KBM-7 (cell line): ENCODE results near the gene SCGB1A1.

ENCODE experiments used
- DNase-seq: peaks from one replicate; pipeline ENCODE4 v3.0.0-alpha.2; 2015
- in situ Hi-C: fragments of 300-500 bp; cut with MboI; formaldehyde crosslinking; loops from 2 replicates; pipeline ENCODE4 v1.14.3; 2020; ENCODE audit warnings: low sequenced_read_pairs, low pct_unique_long_range_greater_than_20kb, mixed read lengths

The SCGB1A1 gene

DNA sequence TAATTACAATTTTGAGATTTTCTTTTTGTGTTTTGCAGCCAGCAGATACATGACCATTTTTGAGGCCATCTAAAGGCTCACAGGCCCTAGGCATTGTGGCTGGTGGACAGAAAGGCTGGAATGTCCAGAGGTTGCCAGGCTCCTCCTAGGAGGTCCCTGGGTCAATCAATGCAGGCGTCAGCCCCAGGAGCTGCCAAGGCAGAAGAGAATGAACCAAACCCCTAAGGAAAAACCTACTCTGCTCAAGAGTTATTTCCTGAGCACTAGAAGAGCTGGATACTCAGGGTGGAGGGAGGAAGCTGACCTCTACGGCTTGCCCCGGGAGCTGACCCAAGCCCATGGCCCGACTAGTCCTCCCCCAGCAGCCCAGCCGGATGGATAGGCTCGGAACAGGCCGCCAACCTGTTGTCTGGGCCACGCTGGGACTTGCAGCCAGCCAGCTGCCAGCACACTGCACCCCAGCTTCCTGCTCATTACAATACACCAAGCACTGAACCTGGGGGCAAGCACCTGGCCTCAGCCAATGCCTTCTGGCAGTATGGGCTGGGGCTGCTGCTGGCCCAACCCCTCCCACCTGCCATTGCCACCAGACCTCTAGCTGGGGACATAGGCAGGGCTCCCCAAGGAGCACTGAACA is 5.7 kb upstream of the SCGB1A1 start:
- DNase-seq, result no peak
- in situ Hi-C loops, result no loop called here

GRCh38 chr11:62416596-62416995 is 2.2 kb upstream of the SCGB1A1 start:
- in situ Hi-C loops, result no loop called here
- no peak for DNase-seq

- DNase-seq, result no peak
- in situ Hi-C loops, result no loop called here
Observed at GRCh38 chr11:62418136-62418535, 697 bp upstream of the SCGB1A1 start.

GRCh38 chr11:62419314-62419929 is 589 bp downstream of the SCGB1A1 start:
- in situ Hi-C loops, result no loop called here
- DNase-seq, result no peak

- no peak for DNase-seq
- in situ Hi-C loops, result no loop called here
Observed at GRCh38 chr11:62419943-62420342, 1.1 kb downstream of the SCGB1A1 start.

DNA sequence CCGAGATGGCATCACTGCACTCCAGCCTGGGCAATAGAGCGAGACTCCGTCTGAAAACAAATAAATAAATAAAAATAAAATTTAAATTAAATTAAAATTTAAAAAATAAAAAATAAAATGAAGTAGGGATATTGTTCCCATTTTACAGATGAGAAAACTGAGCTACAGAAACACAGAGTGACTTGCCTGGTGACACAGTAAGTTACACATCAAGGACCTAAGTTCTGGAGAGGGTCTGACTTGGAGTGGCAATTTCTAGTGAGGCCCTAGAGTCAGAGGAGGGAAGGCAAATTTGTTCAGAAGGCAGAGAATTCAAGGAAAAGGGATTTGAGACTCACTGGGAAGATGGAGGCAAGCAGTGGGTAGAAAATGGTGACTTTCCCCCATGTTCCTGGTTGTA is 2.0 kb downstream of the SCGB1A1 start:
- in situ Hi-C loops, result no loop called here
- no peak for DNase-seq

DNA sequence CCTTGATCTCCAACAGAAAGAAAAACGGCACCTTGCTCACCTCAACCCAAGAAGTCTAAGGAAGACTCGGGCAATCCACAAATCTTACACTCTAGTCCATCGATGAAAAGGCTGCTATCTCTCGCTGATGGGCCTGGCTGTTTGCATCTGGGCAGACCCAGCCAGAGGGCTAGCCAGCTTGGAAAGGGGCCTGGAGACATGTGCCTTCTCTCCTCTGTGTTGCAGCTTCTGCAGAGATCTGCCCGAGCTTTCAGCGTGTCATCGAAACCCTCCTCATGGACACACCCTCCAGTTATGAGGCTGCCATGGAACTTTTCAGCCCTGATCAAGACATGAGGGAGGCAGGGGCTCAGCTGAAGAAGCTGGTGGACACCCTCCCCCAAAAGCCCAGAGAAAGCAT is 3.2 kb downstream of the SCGB1A1 start:
- no peak for DNase-seq
- in situ Hi-C loops, result no loop called here

- no peak for DNase-seq
- in situ Hi-C loops, result no loop called here
Observed at GRCh38 chr11:62423012-62423411, 4.2 kb downstream of the SCGB1A1 start.

DNA sequence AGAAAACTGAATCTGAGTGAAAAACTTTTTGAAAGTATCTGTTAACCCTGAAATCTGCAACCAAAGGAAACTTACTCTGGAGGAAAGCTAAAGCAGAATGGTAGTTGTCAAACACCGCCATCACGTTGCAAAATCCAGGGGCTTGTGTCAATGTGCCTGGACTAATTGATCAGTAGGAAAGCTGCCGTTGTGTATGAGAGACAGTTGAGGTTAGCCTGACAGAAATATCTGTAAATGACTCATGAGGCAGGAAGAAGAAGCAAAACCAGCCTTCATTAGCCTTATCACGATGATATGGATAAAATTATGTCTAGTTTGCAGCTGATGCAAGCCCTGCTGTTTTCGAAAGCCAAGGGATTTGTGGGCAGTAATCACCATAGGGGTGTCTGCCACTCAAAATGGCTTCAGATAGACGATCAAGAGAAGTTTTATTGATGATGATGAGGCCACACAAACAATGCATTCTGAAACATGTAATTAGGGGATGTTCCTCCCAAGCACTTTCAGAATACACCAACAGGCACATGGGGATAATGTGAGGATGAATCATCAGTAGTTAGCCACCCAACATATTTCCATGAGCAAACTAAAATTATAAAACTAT is 8.9 kb downstream of the SCGB1A1 start:
- in situ Hi-C loops, result no loop called here

GRCh38 chr11:62428871-62429560 is 10.2 kb downstream of the SCGB1A1 start:
- in situ Hi-C loops, result no loop called here
- DNase-seq, result no peak

More for the DNA sequence above, 8.9 kb downstream of the SCGB1A1 start:
- no peak for DNase-seq

- DNase-seq, result no peak
- in situ Hi-C loops, result no loop called here
Observed at GRCh38 chr11:62430425-62430824, 11.6 kb downstream of the SCGB1A1 start.

DNA sequence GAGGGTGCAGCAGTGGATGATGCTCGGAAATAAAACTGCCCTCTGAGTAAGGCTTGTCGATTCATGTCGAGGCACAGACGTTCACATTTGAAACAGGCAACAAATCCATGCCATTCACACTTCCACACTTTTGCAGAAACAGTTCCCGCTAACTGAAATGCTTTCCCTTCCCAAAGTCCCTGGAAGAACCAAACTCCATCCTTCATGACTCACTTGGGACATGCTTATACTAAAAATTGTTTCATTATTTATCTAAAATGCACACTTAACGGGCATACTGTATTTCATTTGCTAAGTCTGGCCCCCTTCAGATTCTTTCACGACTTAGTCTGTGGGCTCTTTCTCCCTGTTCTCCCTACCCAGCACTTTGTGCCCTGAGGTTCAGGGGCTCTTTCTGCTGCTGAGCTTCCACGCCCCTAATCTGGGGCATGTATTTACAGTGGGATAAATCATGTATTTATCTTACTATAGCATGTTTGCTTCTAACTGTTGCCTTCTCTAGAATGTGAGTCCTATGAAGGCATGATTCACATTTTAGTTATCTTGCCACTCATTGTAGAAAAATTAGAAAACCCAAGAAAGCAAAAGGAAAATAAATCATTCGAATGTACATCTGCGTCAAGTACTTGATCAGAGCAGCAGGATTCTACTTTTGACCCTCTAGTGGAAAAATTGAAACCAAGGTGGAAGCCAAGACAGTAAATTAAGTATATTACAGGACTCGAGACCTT is 12.5 kb downstream of the SCGB1A1 start:
- no peak for DNase-seq
- in situ Hi-C loops, result no loop called here

DNA sequence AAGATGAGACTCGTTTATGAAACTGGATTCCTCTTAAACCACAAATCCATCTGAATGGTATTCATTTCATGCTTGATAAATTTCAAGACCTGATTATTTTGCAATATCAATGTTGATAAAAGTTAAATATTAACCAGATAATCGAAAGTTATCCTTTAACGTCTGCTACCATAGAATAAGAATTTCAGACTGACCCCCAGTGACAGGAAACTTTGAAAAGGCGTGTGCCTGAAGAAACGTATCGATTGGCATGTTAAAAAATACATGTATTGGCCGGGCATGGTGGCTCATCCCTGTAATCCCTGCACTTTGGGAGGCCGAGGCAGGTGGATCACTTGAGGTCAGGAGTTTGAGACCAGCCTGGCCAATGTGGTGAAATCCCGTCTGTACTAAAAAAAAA is 13.9 kb downstream of the SCGB1A1 start:
- in situ Hi-C loops, result no loop called here
- no peak for DNase-seq

DNA sequence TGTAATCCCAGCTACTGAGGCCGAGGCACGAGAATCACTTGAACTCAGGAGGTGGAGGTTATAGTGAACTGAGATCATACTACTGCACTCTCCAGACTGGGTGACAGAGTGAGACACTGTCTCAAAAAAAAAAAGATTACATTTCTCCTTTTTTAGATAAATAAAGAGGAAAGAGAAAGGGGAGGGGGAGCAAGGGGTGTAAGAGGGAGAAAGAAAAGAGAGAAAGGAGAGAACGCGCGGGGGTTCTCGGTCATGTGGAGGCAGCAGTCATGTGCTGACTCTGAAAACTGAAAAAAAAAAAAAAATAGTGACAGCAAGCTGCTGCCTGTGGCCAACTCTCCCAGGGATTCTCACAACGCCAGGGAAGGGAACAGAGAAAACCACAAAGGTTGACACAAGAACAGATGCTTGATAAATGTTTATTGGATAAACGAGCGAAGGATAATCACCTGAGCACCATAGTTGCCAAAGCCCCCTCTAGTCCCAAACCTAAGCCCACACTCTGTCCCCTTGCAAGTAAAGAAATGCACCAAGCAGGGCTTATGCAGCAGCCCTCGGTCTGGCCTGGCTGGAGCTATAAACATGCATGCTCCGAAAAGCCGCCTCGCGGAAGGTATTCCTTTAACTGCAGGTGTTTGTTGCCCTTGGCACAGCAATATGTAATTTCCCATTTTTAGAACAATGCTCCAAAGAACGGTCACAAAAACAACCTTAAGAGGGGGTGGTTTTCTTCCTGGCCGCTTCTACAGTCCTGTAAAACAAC is 14.5 kb downstream of the SCGB1A1 start:
- DNase-seq, result no peak
- in situ Hi-C loops, result no loop called here

- in situ Hi-C loops, result no loop called here
- no peak for DNase-seq
Observed at GRCh38 chr11:62433904-62434276, 15.1 kb downstream of the SCGB1A1 start.

DNA sequence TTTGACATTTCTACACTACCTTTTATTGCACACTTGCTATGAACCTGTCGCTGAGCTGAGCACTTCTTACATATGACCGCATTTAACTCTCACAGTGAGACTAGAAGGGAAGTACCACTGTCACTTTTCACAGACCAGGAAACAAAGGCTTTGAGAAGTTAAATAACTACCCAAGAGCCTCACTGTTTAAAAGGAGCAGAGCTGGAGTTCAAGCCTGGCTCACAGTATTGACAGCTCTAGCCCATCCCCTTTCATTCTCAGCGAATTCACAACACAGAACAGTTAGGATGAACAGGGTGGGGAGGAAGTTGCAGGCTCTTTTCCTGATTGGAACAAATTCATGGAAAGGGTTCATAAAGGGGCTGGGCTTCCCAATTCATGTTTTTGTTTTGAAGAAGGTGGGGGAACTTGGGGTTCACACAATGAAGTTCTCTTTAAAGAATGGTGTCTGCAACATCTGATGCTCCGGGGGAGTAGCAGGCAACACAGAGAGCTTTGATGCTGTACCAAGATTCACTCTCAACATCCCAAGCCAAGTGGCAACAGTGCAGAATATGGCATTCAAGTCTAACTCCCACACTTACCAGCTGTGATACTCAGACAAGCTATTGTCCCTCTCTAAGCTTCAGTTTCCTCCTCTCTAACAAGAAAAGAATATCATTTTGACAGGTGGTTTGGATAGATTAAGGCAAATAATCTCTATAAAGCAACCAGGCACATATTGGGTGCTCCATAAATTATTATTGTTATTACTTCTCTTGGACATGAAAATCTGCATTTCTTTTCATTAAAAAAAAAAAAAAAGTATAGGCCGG is 17.2 kb downstream of the SCGB1A1 start:
- in situ Hi-C loops, result no loop called here
- DNase-seq, result no peak

DNA sequence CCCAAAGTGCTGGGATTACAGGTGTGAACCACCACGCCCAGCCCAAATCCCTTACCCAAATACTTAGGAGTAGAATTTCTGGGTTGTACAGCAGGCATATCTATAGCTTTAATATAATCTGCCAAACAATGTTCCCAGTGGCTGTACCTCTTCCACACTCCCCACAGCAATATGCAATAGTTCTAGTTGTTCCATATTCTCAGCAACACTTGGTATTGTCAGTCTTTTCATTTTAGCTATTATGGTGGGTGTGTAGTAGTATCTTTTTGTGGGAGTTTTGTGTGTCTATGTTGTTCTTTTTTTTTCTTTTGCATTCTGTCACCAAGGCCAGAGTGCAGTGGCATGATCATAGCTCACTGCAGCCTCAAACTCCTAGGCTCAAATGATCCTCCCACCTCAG is 18.8 kb downstream of the SCGB1A1 start:
- in situ Hi-C loops, result no loop called here
- DNase-seq, result no peak

DNA sequence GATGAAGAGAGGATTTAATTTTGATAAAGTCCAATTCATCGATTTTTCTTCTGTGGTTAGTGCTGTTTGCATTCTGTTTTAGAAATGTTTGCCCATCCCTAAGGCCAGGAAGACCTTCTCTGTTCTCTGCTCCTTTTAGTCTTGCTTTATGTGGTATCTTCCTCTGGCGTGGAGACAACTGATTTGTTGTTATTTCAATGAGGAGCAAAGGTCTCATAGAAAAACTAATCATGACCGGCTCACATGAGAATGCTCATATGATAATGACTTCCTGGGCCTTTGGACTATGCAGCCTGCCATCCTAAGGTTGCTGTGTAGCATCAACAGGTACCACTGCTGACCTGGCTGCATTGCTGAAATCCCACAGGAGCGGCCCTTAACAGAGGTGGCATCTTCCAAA is 19.8 kb downstream of the SCGB1A1 start:
- DNase-seq, result no peak
- in situ Hi-C loops, result no loop called here
